ENCODE results near the gene FOXL2. TPM values are rescaled to one million over a fixed set of nuclear protein-coding genes. Genes with fewer than 3 reads are reported as not detected.

The FOXL2 gene
- total RNA-seq, 2 donors from 2014 or later = not detected

DNA sequence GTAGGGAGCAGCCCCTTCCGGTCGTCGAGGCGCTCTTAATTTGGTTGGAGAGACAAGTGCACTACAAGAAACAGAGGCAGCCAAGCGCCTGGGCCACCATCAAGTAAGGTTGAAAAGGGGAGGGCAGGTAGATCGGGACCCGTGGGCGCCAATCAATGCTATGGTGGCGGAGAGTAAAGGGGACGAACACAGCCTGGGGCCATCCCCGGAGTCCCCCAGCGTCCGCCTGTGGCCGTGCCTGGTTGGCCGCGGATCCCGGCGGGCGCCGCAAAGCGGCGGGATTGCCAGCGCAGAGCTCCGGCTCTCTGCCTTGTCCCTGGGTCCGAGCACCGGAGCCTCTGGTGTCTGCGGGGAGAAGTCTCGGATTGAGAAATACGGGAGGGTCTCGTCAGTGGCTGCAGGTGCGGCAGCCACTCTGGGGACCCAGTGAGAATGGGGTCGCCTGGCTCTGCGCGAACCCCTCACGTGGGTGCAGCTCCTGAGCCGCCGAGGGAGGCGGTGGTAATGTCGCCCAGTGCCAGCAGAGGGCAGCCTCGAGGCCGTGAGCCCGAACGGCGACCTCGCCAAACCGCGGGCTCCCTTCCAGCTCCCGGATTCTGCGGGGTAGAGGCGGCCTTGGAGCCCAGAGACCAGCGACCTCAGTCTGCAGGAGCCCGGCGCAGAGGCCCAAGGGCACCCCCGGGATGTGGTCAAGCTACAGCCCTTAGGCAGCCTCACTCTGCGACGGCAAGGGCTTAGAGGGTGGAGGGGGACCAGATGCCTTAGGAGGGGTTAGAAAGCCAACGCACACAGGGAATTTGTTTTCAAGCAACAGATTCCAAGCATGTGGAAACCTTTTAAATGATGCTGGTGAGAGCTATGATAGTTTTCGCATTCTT lies 10.8 kb downstream of the FOXL2 start:
- Histone ChIP-seq H3K9me3 (no peaks in the 10 kb centered on the region), H3K36me3 (no peaks in the 10 kb centered on the region), H3K4me3 (peak overlapping the region; percentile 66), H3K4me1 (ENCODE audit: control insufficient read depth in 1 of 2, low read depth in 2 of 2) (peaks cover 28 to 42% of the 10 kb centered on the region in 2 donors), H3K27me3 (replicated peaks; ENCODE audit: insufficient read depth) (peaks cover 39% of the 10 kb centered on the region), H3K27ac (no peak overlapping the region)
- ATAC-seq (ENCODE audit: insufficient number of reproducible peaks, low FRiP score, low read depth) (peak; percentile 30), DNase-seq (ENCODE audit: low spot score) (no peak)
- TF ChIP-seq CTCF (IDR thresholded peaks at IDR 0.05) = peak; percentile 95

- peaks cover 37% of the 10 kb centered on the region for H3K27me3 ChIP-seq (replicated peaks; ENCODE audit: insufficient read depth)
- no peaks in the 10 kb centered on the region for H3K9me3 ChIP-seq
- H3K4me3 ChIP-seq = peak overlapping the region; percentile 66
- H3K27ac ChIP-seq = no peak overlapping the region
- no peak for DNase-seq (ENCODE audit: low spot score)
- TF ChIP-seq CTCF (IDR thresholded peaks at IDR 0.05) = no peak
- ATAC-seq (ENCODE audit: insufficient number of reproducible peaks, low FRiP score, low read depth) = no peak
- H3K4me1 ChIP-seq (ENCODE audit: control insufficient read depth in 1 of 2, low read depth in 2 of 2) = peaks cover 28 to 42% of the 10 kb centered on the region in 2 donors
- H3K36me3 ChIP-seq = no peaks in the 10 kb centered on the region
Measured at GRCh38 chr3:138935505-138935862, 11.5 kb downstream of the FOXL2 start.

- no peak for ATAC-seq (ENCODE audit: insufficient number of reproducible peaks, low FRiP score, low read depth)
- H3K27ac ChIP-seq = no peak overlapping the region
- no peak for TF ChIP-seq CTCF (IDR thresholded peaks at IDR 0.05)
Measured at GRCh38 chr3:138933981-138934691, 12.8 kb downstream of the FOXL2 start.

DNA sequence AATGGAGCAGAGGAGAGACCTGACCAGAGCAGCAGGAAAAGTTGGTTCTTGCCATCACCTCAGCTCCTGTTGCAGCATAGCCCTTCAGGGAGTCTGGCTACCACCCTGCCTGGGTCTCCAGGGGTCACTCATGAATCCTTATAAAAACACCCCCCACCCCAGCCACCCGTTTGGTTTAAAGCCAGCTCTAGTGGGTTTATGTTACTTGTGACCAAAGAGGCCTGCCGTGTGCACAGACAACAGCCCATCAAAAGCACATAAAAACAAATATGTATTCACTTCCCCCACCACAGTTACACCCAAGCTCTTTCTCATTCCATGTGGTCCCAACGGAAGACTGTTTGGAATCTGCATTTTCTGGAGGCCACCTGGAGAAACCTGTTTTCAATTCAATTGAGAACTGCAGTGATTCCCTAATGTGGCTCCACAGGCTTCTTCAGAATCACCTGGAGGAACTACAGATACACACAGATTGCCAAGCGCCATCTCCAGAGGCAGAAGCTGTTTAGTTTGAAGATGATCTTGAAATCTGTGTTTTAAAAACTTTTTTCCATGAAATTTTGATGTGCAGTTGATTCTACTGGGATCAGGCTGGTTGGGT lies 13.8 kb downstream of the FOXL2 start:
- Histone ChIP-seq H3K36me3 (no peaks in the 10 kb centered on the region), H3K4me3 (no peak overlapping the region), H3K27ac (no peak overlapping the region), H3K27me3 (replicated peaks; ENCODE audit: insufficient read depth) (peaks cover 15% of the 10 kb centered on the region), H3K9me3 (no peaks in the 10 kb centered on the region), H3K4me1 (ENCODE audit: control insufficient read depth in 1 of 2, low read depth in 2 of 2) (peaks cover 17 to 26% of the 10 kb centered on the region in 2 donors)
- no peak for TF ChIP-seq CTCF (IDR thresholded peaks at IDR 0.05)
- no peak for DNase-seq (ENCODE audit: low spot score)
- ATAC-seq (ENCODE audit: insufficient number of reproducible peaks, low FRiP score, low read depth) = no peak

More at GRCh38 chr3:138933981-138934691, 12.8 kb downstream of the FOXL2 start:
- no peaks in the 10 kb centered on the region for H3K36me3 ChIP-seq
- H3K4me1 ChIP-seq (ENCODE audit: control insufficient read depth in 1 of 2, low read depth in 2 of 2) = peaks cover 24 to 35% of the 10 kb centered on the region in 2 donors
- no peak for DNase-seq (ENCODE audit: low spot score)
- no peaks in the 10 kb centered on the region for H3K9me3 ChIP-seq
- no peak overlapping the region for H3K4me3 ChIP-seq
- H3K27me3 ChIP-seq (replicated peaks; ENCODE audit: insufficient read depth) = peaks cover 24% of the 10 kb centered on the region

Data from thoracic aorta (tissue), 2 donors.